Peyer's patch (tissue), 4 donors: ENCODE measurements around the gene HLTF. TPM values are rescaled to one million over a fixed set of nuclear protein-coding genes. Genes with fewer than 3 reads are reported as not detected.

Experiments used
- DNase-seq, 3 donors: peaks; one replicate each; pipeline ENCODE4 v3.0.0-alpha.2; 2017 to 2019
- H3K27ac ChIP-seq, 4 donors: fragments of 200-600 bp; sonication (generic); one replicate each; pipeline ENCODE4 v1.5.1; 2016 to 2019
- H3K27me3 ChIP-seq, 2 donors: fragments of 200-600 bp; sonication (generic); one replicate each; pipeline ENCODE4 v1.5.1; 2019
- H3K36me3 ChIP-seq, 3 donors: fragments of 200-600 bp; sonication (generic); one replicate each; pipeline ENCODE4 v1.5.1; 2016 to 2019
- H3K4me1 ChIP-seq, 4 donors: fragments of 200-600 bp; sonication (generic); one replicate each; pipeline ENCODE4 v1.5.1; 2016 to 2019
- H3K4me3 ChIP-seq, 4 donors: fragments of 200-600 bp; sonication (generic); 1 replicate in 3 of 4; 2 replicates in 1 of 4; pipeline ENCODE4 v1.5.1; 2016 to 2019; ENCODE audit warnings: mild to moderate bottlenecking in 1 of 4
- H3K9me3 ChIP-seq, 4 donors: fragments of 200-600 bp; sonication (generic); one replicate each; pipeline ENCODE4 v1.5.1; 2016 to 2019; ENCODE audit warnings: mild to moderate bottlenecking in 1 of 4
- CTCF ChIP-seq, 6 experiments: fragments of 450-650 bp in 4 of 6; fragments of 200-600 bp in 2 of 6; sonication (generic) in 1 of 6; IDR thresholded peaks; one replicate each; pipeline ENCODE4 v1.5.1; 2017 to 2019; ENCODE audit warnings: antibody characterized with exemption in 6 of 6, mild to moderate bottlenecking in 3 of 6, moderate library complexity in 1 of 6
- POLR2A ChIP-seq, 2 donors: fragments of 450-650 bp; IDR thresholded peaks; one replicate each; pipeline ENCODE4 v1.5.1; 2017; ENCODE audit warnings: antibody characterized with exemption in 2 of 2, mild to moderate bottlenecking in 2 of 2, moderate library complexity in 2 of 2
- total RNA-seq, 4 donors: library from RNA; depleted of rRNA; stranded (reverse); fragments of >200 nt; gene quantifications; one replicate each; pipeline ENCODE4 v1.1.0, GENCODE V29; 2016

Gene HLTF
- total RNA-seq, result 10 to 100 TPM in 2 of 4 donors, 1 to 10 TPM in 2; 6.0 to 19.8 (median 12.4) TPM

- Histone ChIP-seq H3K27ac (peak within 1 kb of the TSS; percentile 56 to 81 (median 72)), H3K27me3 (no peaks in the 10 kb centered on the region), H3K9me3 (no peaks in the 10 kb centered on the region), H3K36me3 (no peaks in the 10 kb centered on the region), H3K4me1 (peaks cover 0 to 9% (median 0%) of the 10 kb centered on the region in 4 donors), H3K4me3 (peak within 1 kb of the TSS; percentile 57 to 87 (median 70))
- TF ChIP-seq CTCF (IDR thresholded peaks at IDR 0.05) (no peak), POLR2A (IDR thresholded peaks at IDR 0.05) (peak; percentile 18 to 48)
- peak; percentile 87 to 97 (median 90) for DNase-seq
Observed at GRCh38 chr3:149086232-149086988, at the start of gene HLTF. HLTF (minus strand) TSS chr3:149086533; CDS start chr3:149086336, 197 bp downstream.

- no peaks in the 10 kb centered on the region for H3K36me3 ChIP-seq
- peak overlapping the region in 2 of 4 donors; percentile 34 to 61 for H3K27ac ChIP-seq
- no peak overlapping the region for H3K4me3 ChIP-seq
- peak in 1 of 3 donors; percentile 69 for DNase-seq
- H3K27me3 ChIP-seq, result no peaks in the 10 kb centered on the region
- peaks cover 0 to 36% (median 5%) of the 10 kb centered on the region in 4 donors for H3K4me1 ChIP-seq
- no peaks in the 10 kb centered on the region for H3K9me3 ChIP-seq
- no peak for TF ChIP-seq CTCF (IDR thresholded peaks at IDR 0.05)
Observed at GRCh38 chr3:149134575-149134974, 48.2 kb upstream of the HLTF start.

GRCh38 chr3:149131589-149131988 is 45.3 kb upstream of the HLTF start:
- no peaks in the 10 kb centered on the region for H3K9me3 ChIP-seq
- no peak for DNase-seq
- peak overlapping the region in 2 of 4 donors; percentile 17 to 77 for H3K4me3 ChIP-seq
- peak overlapping the region in 3 of 4 donors; percentile 18 to 64 (median 43) for H3K27ac ChIP-seq
- H3K4me1 ChIP-seq, result peaks cover 0 to 36% (median 5%) of the 10 kb centered on the region in 4 donors
- no peak for TF ChIP-seq POLR2A (IDR thresholded peaks at IDR 0.05)
- no peak for TF ChIP-seq CTCF (IDR thresholded peaks at IDR 0.05)
- H3K27me3 ChIP-seq, result no peaks in the 10 kb centered on the region
- no peaks in the 10 kb centered on the region for H3K36me3 ChIP-seq

- Histone ChIP-seq H3K4me3 (peak within 1 kb of the TSS; percentile 71 to 92 (median 80)), H3K27ac (peak within 1 kb of the TSS; percentile 86 to 94 (median 88)), H3K27me3 (no peaks in the 10 kb centered on the region)
Observed at GRCh38 chr3:149129326-149130205, 43.2 kb upstream of the HLTF start, which contains the start of gene HPS3. HPS3 (plus strand) TSS chr3:149129638; CDS start chr3:149129724, 86 bp downstream.

More at GRCh38 chr3:149129326-149130205, 43.2 kb upstream of the HLTF start, which contains the start of gene HPS3:
- peak in 1 of 6 experiments; percentile 4 for TF ChIP-seq CTCF (IDR thresholded peaks at IDR 0.05)
- peak; percentile 91 to 92 for TF ChIP-seq POLR2A (IDR thresholded peaks at IDR 0.05)
- peak; percentile 96 to 97 (median 96) for DNase-seq
- Histone ChIP-seq H3K4me1 (peaks cover 0 to 27% (median 5%) of the 10 kb centered on the region in 4 donors), H3K36me3 (no peaks in the 10 kb centered on the region), H3K9me3 (no peaks in the 10 kb centered on the region)
